Embryonic facial prominence (tissue), 1 donor: ENCODE measurements around the gene LPCAT2.
"Not testable (repeated sequence)": the region's sequence is repeated elsewhere in the genome, so short reads cannot be mapped to it uniquely, and the experiment has no call there.

Experiments used
- DNase-seq: peaks from one replicate; pipeline ENCODE4 v3.0.0-alpha.2; 2016; ENCODE audit errors: extremely low spot score

Gene LPCAT2

DNA sequence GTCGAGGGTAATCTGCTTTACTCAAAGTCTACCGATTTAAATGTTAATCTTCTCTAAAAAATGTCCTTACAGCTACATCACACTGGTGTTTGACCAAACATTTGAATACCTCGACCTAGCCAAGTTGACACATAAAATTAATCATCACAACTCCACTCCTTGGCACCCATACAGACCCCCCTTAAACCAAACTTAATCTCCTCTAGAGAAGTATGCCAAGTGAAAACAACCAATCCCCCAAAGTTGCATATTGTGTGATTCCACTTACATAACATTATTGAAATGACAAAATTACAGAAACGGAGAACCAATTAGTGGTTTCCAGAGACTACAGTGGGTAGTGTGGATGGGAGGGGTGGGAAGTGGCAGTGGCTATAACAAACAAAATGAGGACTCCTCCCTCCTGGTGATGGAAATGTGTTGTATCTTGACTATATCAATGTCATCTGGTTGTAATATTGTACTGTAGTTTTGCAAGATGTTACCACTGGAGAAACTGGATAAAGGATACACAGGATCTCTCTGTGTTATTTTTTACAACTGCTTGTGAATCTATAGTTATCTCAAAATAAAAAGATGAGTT lies 97.0 kb downstream of the LPCAT2 start:
- DNase-seq: no peak

DNA sequence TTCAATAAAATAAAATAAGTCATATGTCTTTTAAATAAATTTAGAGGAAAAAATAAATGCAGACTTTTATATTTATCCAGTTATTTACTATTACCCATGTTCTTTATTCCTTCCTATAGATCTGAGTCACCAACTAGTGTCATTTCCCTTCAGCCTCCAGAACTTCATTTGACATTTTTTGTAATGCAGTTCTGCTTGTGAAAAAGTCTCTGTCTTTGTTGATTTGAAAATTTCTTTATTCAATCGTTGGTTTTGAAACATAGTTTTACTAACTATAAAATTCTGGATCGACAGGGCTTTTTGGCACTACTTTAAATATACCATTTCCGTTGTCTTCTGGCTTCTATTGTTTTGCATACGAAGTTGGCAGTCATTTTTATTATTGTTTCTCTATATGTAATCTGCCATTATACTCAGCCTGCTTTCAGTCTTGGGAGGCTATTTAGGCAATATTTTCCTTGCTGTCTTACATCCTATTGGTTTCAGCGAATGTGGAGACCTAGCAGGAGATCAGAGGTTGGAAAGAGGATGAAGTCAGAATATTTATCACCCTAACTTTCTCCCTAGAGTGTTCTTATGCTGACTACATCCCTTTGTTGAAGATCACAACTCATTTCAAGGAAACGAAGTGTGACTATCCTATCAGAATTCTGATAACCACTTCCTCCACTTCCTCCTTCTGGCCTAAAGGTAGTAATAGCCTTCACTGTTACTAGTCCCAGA lies 104.9 kb downstream of the LPCAT2 start:
- DNase-seq: no peak

DNA sequence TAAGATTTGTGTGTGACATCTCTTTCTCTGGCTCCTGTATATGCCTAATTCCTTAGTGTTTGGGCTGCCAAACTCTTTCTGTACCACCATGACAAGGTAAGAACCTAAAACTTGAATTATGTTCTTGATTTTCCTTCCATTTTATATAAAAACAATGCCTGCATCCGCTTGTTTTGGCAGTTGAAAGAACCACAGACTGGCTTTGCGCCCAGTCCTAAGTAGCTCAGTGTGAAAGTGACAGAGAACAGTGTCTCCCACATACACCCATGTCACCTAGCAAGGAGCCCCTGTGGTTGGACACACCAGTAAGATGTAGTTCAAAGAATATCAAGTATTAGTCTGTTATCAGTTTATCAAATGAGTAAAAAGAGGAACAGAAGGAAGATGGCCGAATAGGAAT lies 106.2 kb downstream of the LPCAT2 start:
- no peak for DNase-seq

DNA sequence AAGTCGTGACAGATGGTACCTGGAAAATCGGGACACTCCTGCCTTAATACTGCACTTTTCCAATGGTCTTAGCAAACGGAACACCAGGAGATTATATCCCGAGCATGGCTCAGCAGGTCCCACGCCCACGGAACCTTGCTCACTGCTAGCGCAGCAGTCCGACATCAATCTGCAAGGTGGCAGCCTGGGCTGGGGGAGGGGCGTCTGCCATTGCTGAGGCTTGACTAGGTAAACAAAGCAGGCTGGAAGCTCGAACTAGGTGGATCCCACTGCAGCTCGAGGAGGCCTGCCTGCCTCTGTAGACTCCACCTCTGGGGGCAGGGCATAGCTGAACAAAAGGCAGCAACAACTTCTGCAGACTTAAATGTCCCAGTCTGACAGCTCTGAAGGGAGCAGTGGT lies 106.8 kb downstream of the LPCAT2 start:
- DNase-seq: not testable (repeated sequence)

DNA sequence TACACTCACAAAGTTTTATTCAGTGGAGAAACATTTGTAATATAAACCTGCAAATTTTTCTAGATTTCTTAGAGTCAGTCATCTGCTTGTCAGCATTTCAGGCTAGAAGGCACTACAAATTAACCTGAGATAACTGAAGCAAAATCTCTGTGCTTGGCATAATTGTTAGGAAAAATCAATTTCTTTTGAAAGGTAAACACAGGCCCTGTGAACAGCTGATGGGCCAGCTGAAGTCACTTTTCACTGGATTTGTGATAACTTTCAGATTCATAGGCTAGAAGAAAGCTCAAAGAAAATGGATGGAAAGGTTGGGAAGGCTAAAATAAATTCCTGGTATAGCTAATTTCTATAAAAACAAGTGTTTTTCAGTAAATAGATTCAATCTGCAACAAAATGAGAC lies 112.9 kb downstream of the LPCAT2 start:
- DNase-seq: no peak

DNA sequence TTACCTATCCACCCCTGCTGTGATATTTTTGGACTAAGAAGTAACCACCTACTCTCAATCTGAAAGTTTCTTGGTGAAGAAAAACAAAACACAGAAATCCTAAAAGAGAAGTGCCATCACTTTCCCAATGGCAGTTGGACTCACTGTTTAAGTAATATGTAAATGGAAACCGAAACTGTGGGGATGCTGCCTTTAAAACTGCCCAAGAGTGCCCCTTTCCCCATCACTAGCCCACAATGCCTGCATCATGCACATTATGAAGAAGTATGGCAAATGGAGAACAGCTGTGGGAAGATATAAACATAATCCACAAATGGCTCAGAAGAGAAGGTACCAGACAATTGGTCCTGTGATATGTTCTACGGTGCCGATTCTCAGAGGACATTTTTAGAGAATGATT lies 113.4 kb downstream of the LPCAT2 start:
- no peak for DNase-seq

DNA sequence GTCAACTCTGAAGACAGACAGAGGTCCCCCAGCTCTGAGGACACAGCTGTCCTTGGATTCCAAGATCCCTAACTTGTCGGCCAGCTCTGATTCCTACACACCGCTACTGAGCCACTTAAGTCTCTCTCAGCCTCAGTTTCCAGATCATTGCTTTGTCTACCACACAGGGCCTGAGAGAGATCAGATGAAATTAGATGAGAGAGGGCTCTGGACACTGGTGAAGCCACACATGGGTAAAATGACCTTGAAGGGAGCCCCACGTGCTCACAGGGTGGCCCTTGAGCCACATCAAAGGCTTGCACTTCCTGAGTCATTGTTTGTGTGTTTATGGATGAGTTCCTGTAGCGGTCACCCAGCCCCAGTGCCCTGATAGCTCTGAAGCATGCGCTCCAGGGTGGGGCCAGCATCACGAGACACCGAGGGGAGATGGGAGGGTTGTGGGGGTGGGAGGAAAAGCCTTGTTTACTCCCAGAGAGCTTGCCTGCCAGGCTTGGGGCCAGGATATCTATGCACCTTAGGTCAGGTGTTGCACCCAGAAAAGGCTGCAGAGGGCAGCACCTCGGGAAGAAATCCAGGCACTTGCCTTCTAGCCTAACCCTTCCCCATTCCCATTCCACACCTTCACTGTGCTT lies 114.2 kb downstream of the LPCAT2 start:
- DNase-seq: no peak

DNA sequence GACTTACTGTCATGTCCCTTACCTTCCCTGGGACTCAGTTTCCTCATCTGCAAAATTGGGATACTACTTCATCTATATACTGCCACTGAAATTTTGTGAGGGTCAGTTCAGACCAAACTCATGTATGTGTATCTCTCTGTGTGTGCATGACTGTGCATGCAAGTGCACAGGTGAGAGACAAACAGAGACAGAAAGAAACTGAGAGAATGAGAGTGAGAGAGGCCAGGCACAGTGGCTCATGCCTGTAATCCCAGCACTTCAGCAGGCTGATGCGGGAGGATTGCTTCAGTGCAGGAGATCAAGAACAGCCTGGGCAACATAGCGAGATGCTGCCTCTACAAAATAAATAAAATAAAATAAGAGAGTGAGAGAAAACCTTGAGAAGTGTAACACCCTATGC lies 114.8 kb downstream of the LPCAT2 start:
- DNase-seq: no peak

DNA sequence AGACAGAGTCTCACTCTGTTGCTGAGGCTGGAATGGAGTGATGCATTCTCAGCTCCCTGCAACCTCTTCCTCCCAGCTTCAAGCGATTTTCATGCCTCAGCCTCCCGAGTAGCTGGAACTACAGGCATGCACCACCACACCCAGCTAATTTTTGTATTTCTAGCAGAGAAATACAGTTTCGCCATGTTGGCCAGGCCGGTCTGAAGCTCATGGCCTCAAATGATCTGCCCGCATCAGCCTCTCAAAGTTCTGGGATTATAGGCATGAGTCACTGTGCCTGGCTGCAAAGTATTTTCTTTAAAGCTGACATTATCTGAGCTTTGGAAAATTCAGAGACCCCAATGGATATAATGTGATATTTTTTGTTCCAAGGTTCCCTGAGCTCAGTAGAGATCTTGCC lies 115.8 kb downstream of the LPCAT2 start:
- DNase-seq: no peak

DNA sequence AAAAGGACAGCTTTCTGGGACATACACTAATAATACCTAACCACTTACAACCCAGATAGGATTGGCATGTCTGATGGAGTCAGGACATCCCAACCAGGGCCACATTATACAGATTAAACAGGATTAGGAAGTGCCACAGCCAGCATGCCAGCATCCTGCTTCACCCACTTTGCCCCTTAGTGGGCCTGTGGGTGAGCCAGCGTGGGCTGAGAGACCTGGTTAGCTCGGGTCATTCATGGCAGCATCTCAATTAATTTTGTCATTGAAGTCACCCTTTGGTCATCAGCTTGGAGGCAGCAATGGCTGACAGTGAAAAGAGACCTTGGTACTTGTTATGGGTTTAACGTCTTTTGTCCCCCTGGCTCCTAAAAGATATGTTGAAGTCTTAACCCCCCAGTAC lies 117.0 kb downstream of the LPCAT2 start:
- DNase-seq: no peak

DNA sequence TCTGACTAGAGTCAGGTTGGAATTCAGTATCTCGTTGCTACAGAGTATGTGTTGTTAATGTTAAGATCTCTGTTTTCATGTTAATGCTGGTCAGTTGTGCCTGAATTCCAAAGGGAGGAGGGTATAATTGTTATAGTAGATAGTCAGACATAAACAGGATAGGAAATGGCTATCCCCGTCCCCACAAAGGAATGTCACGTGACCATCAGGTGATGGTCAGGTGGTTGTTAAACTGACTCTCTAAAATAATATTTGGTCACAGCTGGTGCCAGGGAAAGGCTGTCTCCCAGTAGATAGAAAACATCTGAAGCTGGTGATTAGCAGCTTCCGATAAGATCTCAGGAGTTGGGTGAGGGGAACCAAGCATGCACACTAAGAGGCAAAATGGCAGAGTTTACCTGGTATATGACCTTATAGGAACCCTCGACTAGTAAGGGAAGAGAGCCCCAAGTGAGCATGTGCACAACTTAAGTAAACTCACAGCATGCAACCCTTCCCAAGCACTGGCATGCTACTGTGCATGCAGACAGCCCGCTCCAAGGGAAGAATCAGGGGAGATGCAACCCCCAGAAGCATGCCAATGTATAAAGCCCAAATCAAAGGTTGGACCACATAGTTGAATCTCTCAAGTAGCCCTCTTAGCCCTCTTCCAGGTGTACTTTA lies 119.6 kb downstream of the LPCAT2 start:
- DNase-seq: no peak

DNA sequence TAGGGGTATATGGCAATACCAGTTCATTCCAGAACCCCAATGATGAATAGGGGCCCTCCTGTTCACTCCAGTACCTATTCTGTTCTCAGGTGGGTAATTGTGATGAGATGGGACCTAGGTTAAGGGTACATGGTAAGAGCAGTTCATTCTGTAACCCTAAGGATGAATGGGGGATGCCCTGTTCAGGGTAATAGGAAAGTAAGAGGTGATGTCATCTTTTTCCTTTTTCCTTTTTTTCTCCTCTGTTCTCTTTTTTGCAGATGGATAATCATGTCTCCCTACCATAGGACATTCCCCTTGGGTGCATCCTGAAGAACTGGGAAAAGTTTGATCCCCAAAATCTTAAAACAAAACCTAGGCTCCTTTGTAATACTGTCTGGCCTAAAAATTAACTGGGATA lies 121.9 kb downstream of the LPCAT2 start:
- DNase-seq: no peak

DNA sequence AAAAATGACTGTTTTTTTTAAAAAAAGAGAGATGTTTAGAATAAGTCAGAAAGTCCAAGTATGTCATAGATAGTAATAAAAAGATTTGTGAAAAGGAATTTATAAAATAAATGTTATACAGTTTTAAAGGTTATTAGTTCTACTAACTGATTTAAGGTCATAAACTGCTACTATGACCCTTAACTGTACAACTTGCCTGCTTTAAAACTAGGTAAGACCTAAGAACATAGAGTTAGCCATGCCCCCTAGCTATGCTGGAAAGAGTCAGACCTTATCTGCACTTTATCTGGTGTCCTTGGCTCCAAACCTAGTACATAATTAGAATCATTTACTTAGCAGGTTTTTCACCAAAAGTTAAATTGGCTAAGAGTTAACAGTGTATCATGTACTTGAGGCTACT lies 123.4 kb downstream of the LPCAT2 start:
- DNase-seq: no peak

DNA sequence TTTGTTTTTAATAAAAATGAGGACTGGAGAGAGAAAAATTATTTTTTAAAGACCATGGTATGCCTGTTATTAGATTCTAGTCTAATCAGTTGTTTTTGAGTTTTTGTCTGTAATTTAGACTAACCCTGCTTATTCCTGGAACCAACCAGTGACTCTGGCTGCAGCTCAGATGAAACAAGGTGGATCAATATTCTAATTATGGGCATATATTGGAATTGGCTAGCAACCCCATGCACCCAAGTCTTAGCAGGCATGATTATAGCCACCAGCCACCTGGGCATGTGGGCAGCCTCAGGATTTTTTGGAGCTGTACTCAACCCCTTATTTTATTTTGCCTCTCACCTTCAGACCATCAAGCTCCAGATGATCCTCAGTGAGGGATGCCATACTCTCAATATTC lies 125.3 kb downstream of the LPCAT2 start:
- no peak for DNase-seq
